H1 (cell line): Measurements from ENCODE around the gene CEP170. TPM values are rescaled to one million over a fixed set of nuclear protein-coding genes. Genes with fewer than 3 reads are reported as not detected.
A peak's percentile ranks its signal among the peaks of the same experiment; 100 is the strongest.

Experiments
- ASH2L ChIP-seq: fragments of 200-600, 300-600 bp; sonication (generic); IDR thresholded peaks from one replicate; pipeline ENCODE4 v1.7.1; 2017; ENCODE audit warnings: low read length
- BRCA1 ChIP-seq: IDR thresholded peaks from 2 replicates; pipeline ENCODE4 v1.6.1; 2012; ENCODE audit warnings: low read depth, low read length, improper control_type of control experiment
- CEBPB ChIP-seq: IDR thresholded peaks from 2 replicates; pipeline ENCODE4 v1.6.1; 2012; ENCODE audit warnings: low read depth, low read length
- CHD2 ChIP-seq: IDR thresholded peaks from 2 replicates; pipeline ENCODE4 v1.6.1; 2012; ENCODE audit warnings: low read length, improper control_type of control experiment
- CREB1 ChIP-seq: IDR thresholded peaks from 2 replicates; pipeline ENCODE4 v1.6.1; 2012; ENCODE audit warnings: inconsistent platforms
- CTCF ChIP-seq, 3 experiments: IDR thresholded peaks; 1 replicate in 2 of 3; 2 replicates in 1 of 3; pipeline versions ENCODE4 v1.5.1 to v1.6.1; 2011; ENCODE audit warnings: low read length in 3 of 3, mild to moderate bottlenecking in 3 of 3, inconsistent platforms in 2 of 3, low read depth in 1 of 3, moderate library complexity in 1 of 3; ENCODE audit not compliant: insufficient read depth in 1 of 3; ENCODE audit errors: control extremely low read depth in 1 of 3
- EGR1 ChIP-seq: IDR thresholded peaks from 2 replicates; pipeline ENCODE4 v1.6.1; 2011; ENCODE audit warnings: low read depth, low read length, borderline replicate concordance
- EP300 ChIP-seq, 2 experiments: IDR thresholded peaks; 1 replicate in 1 of 2; 2 replicates in 1 of 2; pipeline ENCODE4 v1.6.1; 2011 to 2012; ENCODE audit warnings: low read depth in 2 of 2, low read length in 2 of 2, mild to moderate bottlenecking in 2 of 2, borderline replicate concordance in 1 of 2, inconsistent platforms in 1 of 2, moderate library complexity in 1 of 2
- HDAC2 ChIP-seq, 2 experiments: fragments of 300-600 bp in 1 of 2; sonication (generic) in 1 of 2; IDR thresholded peaks; 2 replicates each; pipeline ENCODE4 v1.6.1; 2011 to 2012; ENCODE audit warnings: low read depth in 2 of 2, low read length in 2 of 2, mild to moderate bottlenecking in 2 of 2, moderate library complexity in 2 of 2, borderline replicate concordance in 1 of 2, inconsistent platforms in 1 of 2
- KDM1A ChIP-seq: fragments of 200-600, 300-600 bp; sonication (generic); IDR thresholded peaks from 2 replicates; pipeline ENCODE4 v1.7.1; 2016; ENCODE audit warnings: mild to moderate bottlenecking, low read length, borderline replicate concordance
- NRF1 ChIP-seq: IDR thresholded peaks from 2 replicates; pipeline ENCODE4 v1.6.1; 2011; ENCODE audit warnings: mild to moderate bottlenecking, low read depth, low read length, improper control_type of control experiment
- POLR2AphosphoS5 ChIP-seq: IDR thresholded peaks from 2 replicates; pipeline ENCODE4 v1.6.1; 2011; ENCODE audit warnings: low read depth, low read length
- RBBP5 ChIP-seq: IDR thresholded peaks from 2 replicates; pipeline ENCODE4 v1.7.1; 2012; ENCODE audit warnings: low read depth, mild to moderate bottlenecking, inconsistent platforms, low read length, moderate library complexity, borderline replicate concordance
- RNF2 ChIP-seq: fragments of 200-900, 300-1000 bp; sonication (generic); IDR thresholded peaks from 2 replicates; pipeline ENCODE4 v1.7.1; 2016; ENCODE audit warnings: borderline replicate concordance, low read depth, mild to moderate bottlenecking, antibody characterized with exemption, low read length; ENCODE audit not compliant: poor library complexity, severe bottlenecking; ENCODE audit errors: missing control alignments
- SIN3A ChIP-seq, 2 experiments: IDR thresholded peaks in 1 of 2; conservative IDR thresholded peaks in 1 of 2; 2 replicates each; pipeline ENCODE4 v1.6.1; 2011 to 2012; ENCODE audit warnings: low read length in 2 of 2, improper control_type of control experiment in 1 of 2, low read depth in 1 of 2, mild to moderate bottlenecking in 1 of 2
- SIX5 ChIP-seq: IDR thresholded peaks from 2 replicates; pipeline ENCODE4 v1.6.1; 2011; ENCODE audit warnings: mild to moderate bottlenecking, low read depth, low read length
- SP1 ChIP-seq: IDR thresholded peaks from 2 replicates; pipeline ENCODE4 v1.6.1; 2011; ENCODE audit warnings: low read depth, low read length
- SRF ChIP-seq: IDR thresholded peaks from 2 replicates; pipeline ENCODE4 v1.6.1; 2011; ENCODE audit warnings: mild to moderate bottlenecking, low read depth, low read length, moderate library complexity
- ZNF274 ChIP-seq: IDR thresholded peaks from 2 replicates; pipeline ENCODE4 v1.7.0; 2012; ENCODE audit warnings: low read length, borderline replicate concordance; ENCODE audit errors: extremely low read depth
- polyA plus RNA-seq, 7 experiments: library from polyadenylated mRNA; depleted of rRNA in 3 of 7; stranded (reverse) in 5 of 7; unstranded in 2 of 7; fragments of >200 nt in 5 of 7; fragments of 200-250 nt in 2 of 7; gene quantifications; 1 replicate in 5 of 7; 2 replicates in 1 of 7; 4 replicates in 1 of 7; pipeline versions ENCODE4 v1.2.1 to v1.2.3, GENCODE V29; 2011 to 2013; ENCODE audit warnings: missing spikeins in 2 of 7, mixed read lengths in 2 of 7
- total RNA-seq: library from RNA; stranded (reverse); fragmentation: NEBNext Ultra II Directional; extraction: Animal tissue kit (Norgen Biotek cat#: 25700); gene quantifications from 2 replicates; pipeline ENCODE4 v1.2.1, GENCODE V29; 2021
- TF ChIP-seq, protein P1 (sequence below): IDR thresholded peaks from 2 replicates; pipeline ENCODE4 v1.6.1; 2012; ENCODE audit warnings: low read length, inconsistent platforms

CEP170 gene
- total and polyA plus RNA-seq, 2 of the 8 experiments (the other 6 are each of a cell fraction or from before 2014, with no cell fraction given): 33.1 to 97.2 TPM

DNA sequence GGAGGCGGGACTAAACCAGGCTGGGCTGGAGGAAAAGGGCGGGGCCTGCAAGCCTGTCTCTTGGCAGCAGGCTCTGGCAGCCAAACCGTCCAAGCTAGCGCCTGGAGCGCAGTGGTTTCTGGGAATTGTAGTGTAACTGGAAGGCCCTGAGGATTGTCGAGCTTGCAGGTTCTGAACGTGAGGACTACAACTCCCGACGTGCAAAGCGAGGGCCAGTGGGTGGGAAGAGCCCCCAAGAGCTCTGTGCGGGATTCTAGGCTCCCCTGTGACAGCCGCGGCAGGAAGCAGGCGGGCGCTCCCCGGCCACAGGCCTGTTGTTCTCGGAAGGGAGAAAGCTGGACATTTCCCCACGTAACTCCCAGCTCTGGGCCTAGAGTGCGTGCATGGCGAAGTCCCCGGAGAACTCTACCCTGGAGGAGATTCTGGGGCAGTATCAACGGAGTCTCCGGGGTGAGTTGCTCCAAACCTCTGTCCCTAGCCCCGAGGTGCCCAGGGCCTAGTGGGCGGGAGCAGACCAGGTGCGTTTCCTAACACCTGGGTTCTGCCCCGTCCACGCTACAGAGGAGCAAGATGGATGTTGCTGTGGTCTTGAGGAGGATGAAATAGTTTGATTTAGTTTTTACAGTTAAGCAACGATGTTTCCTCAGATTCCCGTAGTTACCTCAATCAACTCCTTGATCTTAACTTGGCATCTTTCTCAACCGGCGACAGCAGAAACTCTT, 871 bp upstream of the CEP170 start, which contains the start of gene SDCCAG8 (continued):
- TF ChIP-seq, protein P1, sequence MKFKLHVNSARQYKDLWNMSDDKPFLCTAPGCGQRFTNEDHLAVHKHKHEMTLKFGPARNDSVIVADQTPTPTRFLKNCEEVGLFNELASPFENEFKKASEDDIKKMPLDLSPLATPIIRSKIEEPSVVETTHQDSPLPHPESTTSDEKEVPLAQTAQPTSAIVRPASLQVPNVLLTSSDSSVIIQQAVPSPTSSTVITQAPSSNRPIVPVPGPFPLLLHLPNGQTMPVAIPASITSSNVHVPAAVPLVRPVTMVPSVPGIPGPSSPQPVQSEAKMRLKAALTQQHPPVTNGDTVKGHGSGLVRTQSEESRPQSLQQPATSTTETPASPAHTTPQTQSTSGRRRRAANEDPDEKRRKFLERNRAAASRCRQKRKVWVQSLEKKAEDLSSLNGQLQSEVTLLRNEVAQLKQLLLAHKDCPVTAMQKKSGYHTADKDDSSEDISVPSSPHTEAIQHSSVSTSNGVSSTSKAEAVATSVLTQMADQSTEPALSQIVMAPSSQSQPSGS: no peak
- TF ChIP-seq CREB1 (no peak), SIN3A (conservative IDR thresholded peaks at IDR 0.05 in 1 of 2, IDR thresholded peaks at IDR 0.05 in 1 of 2; ENCODE audit: low read depth in 1 of 2, low read length in 2 of 2) (peak; percentile 79 to 86; a peak in 2 of 4 replicates), RNF2 (no peak), ZNF274 (no peak), EGR1 (no peak), CHD2 (no peak), SRF (no peak), EP300 (IDR thresholded peaks at IDR 0.05; ENCODE audit: borderline replicate concordance in 1 of 2, low read depth in 2 of 2, low read length in 2 of 2) (no peak), CTCF (IDR thresholded peaks at IDR 0.05; ENCODE audit: control extremely low read depth in 1 of 3, insufficient read depth in 1 of 3, low read depth in 1 of 3, low read length in 3 of 3) (no peak), SP1 (peak; percentile 4; the same call in 1 of the 2 replicates), NRF1 (no peak), CEBPB (no peak), BRCA1 (no peak), KDM1A (no peak), POLR2AphosphoS5 (no peak), SIX5 (peak; percentile 90), RBBP5 (peak; percentile 41), HDAC2 (IDR thresholded peaks at IDR 0.05; ENCODE audit: borderline replicate concordance in 1 of 2, low read depth in 2 of 2, low read length in 2 of 2) (0 out of 4 replicates have a peak, but pooled peaks have one; percentile 62 to 94), ASH2L (peak; percentile 88)
